ENCODE data around the gene LPAR3.

Gene LPAR3

DNA sequence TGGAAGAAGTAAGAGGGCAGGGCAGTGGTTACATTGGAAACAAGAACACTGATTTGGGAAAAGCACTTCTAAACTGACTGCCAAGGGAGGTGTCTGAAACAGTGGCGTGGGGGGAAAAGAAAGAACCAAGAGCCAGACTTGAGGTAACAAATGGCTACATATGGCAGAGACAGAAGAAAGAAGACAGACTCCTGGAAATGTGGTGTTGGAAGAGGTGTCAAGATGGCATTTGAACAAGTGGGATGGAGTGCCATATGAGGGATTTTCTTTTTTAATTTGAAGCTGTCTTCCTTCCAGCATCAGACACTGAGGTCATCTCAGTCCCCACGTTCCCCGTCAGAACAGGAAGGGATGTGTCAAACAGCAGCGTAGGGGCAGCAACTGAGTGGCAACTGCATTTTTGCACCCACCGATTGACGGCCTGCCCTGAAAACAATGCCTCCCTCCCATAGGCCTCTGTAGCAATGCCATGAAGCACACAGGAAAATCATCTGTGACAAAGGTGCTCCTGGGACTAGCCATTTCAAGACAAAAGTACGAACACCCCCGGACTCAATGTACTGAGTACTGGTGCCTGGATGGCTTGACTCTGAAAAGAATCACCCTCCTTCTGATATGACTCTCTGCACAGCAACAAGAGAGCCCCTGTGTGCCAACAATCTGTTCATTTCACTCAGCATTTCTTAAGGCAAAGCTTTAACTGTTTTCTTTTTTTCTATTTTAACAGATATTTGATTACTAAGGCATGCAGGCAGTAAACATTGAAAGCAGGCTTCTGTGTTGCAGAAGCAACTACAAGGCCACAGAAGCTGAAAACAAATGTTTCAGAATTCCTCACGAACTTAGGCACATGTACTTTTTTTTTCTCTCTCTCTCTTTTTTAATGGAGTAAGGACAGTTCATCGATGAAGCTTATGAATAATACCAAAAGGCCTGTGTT is 37.0 kb downstream of the LPAR3 start:
- DNase-seq, result no peak

DNA sequence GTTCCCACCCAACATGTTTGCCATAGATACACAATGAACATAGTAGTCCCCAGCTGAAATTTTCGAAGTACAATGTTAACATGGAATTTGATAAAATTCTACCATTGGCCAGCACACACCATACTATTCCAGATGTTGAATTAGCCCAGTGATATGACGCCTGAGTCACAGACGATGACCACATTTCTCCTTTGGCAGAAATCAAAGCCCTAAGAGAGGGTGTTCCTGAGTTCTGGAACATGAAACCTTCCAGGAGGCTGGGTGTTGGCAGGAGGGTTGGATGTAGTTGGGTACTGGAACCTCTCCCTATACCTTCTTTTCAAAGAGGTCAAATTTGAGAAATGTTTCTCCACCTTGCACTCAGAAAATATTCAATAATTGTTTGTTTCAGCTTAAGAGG is 37.8 kb downstream of the LPAR3 start:
- DNase-seq, result no peak

DNA sequence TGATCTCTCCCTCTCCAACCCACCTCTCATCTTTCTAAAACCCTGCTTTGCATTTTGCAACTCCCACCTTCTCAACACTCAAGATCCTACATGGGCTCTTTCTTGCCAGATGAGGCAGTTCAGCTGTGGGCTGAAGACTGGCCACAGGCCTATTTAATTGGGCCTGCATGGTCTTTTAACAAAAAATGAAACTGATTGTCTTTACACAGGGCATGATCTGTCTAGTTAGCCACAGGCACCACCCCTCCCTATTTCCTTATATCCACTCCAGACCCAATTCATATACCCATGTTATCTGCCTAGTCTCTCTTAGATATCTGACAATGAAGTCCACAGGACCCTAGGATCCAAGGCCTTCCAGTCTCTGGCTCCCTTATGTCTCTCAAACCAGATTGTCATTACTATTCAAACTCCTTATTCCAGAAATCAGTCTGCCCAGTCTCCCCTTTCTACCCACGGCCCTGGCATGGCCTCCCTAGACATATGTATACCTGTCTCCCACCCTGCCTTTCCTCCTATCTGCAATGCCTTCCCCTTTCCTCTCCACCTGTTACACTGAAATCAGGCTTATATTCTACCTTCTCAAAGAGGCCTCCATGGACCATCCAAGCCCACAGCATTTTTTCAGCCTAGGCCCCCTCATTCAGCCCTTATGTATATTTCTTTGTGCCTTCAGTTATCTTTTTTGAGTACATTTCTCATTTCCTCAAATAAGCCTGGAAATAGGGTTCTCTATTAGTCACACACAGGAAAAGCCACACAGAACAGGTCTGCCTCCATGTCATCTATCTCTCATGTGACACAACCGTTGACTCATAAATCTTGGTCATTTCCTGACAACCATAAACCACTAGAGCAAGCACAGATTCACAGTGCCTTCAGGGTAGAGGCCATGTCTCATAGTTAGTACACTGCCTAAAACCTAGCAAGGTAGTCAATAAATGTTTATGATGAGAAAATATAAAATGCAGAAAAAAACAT is 39.0 kb downstream of the LPAR3 start:
- DNase-seq, result no peak

DNA sequence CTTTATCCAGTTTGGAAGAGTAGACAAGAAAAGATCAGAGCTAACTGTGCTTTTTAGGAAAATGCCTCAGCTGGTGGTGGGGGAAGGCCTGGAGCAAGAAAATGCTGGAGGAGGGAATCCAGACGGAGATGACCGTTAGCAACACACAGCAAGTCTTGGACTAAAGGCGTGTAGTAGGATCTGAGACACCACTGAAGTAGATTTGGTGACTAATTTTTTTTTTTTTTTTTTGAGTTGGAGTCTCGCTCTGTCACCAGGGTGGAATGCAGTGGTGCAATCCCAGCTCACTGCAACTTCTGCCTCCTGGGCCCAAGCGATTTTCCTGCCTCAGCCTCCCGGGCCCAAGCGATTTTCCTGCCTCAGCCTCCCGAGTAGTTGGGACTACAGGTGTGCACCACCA is 41.2 kb downstream of the LPAR3 start:
- DNase-seq, result no peak

DNA sequence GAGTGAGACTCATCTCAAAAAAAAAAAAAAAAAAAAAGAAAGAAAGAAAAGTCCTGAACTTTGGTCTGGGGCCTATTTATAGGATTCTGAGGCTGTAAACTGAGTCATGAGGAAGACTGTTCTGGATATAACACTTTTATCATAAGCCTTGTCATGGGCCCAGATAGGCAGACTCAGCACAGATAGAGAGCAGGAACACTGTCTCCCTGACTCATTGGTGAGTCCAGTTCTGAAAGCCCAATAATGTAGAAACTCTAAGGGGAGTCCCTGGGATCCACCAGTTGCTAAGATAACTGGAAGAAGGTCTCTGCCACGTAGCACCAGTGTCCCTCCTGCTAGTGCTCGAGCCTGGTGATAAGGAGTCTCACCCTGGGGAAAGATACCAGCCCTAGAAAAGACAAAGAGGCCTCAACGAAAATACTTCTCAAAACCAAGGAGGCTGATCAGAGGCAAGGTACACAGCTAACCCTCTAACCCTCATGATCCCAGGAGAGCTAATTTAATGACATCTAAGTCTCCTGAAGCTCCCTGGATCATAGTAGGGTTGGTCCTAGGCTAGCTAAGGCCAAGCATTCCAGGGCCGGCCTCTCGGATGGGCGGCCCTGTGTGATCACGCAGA is 43.5 kb downstream of the LPAR3 start:
- no peak for DNase-seq

DNA sequence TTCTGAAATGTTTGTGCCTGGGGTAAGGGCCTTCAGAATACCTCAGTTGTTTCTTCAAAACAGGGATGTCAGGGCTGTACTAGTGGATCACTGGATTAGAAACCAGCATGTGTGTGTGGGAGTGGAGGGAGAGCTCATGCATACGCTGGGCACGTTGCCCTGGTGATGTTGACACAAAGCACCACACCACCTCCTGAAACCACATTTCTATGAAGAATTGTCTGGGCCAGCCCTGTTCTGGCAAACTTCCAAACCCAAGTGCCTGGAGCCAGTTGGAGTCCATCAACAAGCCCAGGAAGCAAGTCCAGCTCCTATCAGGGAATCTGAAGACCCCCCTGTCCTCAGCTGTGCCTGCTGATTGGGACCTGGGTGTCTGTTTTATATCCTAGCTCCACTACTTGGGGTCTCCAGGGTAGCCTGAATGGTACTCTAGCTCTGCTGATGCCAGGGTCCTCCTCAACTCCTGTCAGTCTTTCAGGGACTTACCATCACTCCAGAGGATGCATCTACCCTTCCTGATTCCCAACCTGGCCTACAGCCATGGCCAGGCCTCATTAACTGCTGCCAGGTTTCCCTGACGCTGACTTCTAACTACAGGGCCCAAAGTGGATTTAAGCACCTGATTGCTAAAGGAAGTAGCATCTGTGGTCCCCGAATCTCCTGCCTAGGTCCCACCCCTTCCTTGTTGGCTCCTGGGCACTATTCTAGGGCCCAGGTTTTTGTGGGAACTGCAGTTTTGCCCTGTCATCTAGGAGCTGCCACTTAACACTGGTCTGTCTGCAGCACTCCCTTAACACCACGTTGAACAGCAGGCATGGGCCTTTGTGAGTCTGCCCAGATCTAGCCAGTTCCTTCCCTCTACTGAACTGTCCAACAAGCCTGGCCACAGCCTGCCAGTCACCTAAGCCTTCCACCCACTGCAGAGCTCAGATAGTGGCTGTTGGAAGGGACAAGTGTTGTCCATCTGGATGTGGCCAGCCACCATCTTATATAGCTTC is 45.5 kb downstream of the LPAR3 start:
- no peak for DNase-seq

DNA sequence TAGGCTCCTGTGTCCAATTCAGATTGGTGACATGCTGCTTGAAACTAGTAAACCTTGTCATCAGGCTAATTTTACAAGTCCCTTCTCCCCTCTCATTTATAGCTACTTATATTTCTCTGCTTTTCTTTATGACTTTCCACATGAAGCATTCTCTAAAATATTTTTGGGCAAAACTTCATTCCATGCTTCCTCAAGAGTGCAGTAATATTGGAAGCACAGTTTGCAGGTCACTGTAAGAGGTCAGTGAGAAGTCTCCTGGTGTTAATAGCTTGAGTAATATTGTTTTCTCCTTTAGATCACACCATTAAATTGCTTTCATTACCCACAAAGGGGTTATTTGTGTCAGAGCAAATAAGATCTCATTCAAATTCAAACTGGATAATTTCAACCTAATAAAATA is 46.6 kb downstream of the LPAR3 start:
- DNase-seq, result no peak

DNA sequence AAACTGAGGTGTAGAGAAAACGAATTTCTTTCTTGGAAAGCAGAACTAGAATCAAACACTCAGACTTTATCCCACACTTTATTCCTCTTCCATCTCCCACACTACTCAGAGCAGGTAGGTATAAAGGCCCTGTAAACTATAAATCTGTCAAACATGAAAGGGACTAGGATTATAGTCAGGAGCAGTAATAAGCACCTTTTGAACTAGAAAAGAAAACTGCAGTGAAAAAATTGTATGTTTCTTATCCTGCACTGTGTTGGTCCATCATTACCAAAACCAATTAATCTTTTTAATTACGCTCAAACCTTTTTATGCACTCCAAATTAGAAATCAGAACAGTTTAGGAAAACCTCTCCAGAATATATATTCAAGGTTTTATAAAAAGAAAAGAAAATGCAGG is 47.6 kb downstream of the LPAR3 start:
- DNase-seq, result no peak

DNA sequence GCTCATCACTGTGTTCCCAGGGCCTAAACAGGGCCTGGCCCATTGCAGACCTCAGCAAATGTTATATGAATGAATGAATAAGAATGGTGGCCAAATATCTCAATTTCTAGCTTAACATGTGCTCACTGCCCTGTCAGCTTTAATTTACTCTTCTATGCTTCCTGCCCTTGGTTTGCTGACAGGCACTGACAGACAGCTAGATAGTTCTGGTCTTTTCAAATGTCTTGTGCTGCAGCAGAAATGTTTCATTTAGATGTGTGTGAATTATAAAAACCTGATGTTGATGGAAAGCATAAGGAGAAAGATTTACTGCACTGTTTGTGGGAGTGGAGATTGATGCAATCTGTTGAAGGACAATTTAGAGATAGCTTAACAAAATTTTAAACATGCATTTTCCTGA is 48.9 kb downstream of the LPAR3 start:
- no peak for DNase-seq

DNA sequence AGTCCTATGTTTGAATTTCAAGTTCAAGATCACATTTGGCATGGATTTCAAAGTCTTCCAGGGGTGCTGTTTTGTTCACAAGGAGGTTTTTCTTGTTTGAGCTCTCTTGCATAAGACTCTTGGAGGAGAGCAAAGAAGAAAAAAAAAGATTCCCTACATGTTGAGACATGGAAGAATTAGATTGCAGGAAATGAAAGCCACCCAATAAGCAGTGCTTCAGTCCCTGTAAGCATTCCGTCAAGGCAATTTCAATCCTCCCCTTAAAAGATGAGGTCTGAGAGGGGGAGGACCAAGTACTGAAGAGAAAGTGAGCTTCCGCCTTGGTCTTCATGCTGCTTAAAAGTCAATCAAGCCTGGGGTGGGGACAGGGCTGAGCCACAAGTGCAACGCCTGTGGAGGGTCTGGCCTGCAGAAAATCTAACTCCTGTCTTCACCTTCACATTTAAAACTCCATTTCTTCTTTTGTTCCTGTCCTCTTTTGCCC is 50.2 kb downstream of the LPAR3 start:
- DNase-seq, result no peak

DNA sequence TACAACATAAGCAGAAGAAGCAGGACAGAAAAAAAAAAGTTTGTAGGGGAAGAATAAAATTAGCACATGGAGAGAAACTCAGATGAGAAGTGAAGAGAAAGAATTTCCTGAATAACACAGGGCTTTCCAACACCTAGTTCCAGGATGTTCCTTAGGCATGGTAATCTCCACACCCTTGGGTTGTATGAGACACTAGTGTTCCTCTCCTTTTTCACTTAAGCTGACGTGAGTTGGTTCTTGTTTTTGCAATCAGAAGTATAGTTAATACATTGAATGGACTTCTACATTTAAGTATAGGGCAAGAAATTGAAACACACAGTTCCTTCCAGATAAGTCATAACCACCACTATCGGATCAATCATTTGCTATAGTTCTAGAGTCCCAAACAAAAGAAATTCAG is 51.0 kb downstream of the LPAR3 start:
- no peak for DNase-seq

DNA sequence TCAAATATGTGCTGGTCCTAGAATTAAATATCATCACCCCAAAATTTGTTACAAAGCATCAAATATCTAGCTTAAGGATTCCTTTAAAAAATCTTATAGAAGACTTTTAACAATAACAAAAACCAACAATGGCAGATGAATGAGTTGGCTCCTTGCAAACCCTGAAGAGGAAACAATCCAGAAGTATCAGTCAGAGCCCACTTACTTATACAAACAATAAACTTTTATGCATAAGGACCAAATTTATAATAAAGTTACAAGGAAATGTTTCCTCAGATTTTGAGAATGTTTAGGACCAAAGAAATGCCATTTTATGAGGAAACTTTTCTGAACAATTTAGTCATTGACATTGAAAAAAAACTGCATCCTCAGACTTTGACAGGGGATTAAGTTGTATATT is 52.7 kb downstream of the LPAR3 start:
- DNase-seq, result no peak

DNA sequence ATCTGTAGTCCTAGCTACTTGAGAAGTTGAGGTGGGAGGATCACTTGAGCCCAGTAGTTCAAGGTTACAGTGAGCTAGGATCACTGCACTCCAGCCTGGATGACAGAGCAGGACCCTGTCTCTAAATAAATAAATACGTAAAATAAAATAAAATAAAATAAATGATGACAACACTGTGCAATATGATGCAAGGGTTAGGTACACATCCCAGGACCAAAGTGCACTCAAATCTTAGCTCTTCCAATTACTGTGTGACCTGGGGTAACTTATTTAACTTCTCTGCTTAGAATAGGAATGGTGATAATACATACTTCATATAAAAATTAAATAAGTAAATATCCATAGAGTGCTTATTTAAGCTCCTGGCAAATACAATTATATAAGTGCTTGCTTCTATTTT is 53.5 kb downstream of the LPAR3 start:
- DNase-seq, result no peak

DNA sequence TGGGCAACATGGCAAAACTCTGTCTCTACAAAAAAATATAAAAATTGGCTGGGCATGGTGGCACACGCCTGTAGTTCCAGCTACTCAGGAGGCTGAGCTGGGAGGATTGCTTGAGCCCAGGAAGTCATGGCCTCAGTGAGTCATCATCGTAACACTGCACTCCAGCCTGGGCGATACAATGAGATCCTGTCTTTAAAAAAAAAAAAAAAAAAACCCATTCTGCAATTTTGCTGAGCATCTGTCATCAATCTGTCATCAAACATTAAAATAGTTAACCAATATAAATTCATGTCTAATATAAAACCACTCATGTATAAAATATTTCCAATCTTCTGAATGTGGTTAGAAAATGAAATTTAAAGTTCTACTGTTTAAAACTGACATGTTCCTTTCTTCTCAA is 56.9 kb downstream of the LPAR3 start:
- no peak for DNase-seq

DNA sequence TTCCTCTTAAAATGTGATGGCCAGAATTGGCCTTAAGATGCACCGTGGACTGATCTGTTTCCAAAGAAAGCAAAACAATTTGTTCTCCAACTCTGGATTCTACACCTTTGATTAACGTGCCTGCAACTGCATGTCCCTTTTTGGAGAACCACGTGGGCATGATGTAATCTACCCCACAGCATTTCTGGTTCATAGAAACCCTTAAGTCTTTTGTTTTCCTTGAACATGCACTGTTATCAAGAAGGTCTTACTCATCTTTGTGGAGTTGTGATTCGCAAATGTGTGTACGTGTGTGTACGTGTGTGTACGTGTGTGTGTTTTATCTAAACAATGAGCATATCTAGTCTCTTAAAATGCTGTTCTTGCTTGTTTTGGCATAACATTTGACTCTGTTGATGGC is 57.8 kb downstream of the LPAR3 start:
- no peak for DNase-seq

DNA sequence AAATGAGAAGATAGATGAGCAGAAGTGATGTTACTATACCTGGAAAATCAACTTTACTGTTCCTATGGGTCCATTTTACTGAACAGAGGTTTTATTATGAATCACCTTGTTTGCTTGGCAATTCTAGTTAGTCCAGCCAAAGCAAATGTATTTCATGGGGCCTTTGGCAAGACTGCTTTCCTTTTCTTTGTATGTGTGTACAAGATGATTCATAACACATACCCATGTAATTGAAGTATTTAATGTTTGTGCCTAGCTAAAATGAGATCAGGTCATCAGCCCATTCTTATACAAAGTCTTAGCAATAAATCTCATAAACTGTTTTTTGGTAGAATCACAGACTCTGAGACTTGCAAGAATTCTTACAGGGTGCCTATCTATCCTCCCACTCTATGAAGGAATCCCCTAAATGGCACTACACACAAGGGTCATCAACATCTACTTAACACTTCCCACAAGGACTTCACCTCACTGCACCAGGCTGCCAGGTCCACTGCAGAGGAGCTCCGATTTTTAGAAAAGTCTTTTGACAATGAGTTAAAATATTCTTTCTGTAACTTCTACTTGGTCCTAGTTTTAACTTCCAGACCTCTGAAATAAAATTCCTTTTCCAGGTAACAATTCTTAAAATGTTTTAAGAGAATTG is 58.5 kb downstream of the LPAR3 start:
- DNase-seq, result no peak

DNA sequence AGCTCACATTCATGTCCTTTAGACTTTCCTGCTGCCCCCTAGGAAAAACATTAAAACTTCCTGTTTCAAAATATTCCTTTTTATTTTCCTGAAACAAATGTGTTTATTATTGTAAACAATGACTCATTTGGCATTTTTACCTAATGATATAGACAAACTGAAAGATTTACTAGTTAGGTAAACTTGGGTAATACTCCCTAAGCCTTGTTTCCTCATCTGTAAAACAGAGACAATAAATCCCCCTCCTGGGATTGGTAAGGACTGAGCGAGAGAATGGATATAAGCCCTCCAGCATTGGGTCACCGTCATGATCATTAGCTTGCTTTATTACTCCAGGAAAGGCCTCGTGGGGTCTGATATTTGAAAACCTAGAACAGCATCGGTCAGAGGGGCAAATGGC is 59.8 kb downstream of the LPAR3 start:
- no peak for DNase-seq

DNA sequence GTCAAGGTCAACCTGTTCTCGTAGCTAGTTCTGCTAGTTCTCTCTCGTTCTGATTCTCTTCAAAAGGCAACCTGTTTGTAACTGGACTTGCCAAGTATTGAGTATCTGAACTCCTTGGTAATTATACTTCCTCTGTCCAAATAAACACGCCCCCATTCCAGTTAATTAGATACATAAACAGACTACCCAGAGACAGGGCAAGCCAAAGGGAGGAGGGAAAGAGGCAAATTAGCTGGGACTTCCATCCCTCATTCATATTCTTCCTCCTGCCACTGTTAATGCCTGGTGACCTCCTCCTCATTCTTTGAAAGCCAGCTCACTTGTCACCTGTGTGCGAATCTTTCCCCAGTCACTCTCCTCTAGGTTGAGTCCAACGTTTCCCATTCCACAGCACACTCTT is 62.9 kb downstream of the LPAR3 start:
- DNase-seq, result no peak

DNA sequence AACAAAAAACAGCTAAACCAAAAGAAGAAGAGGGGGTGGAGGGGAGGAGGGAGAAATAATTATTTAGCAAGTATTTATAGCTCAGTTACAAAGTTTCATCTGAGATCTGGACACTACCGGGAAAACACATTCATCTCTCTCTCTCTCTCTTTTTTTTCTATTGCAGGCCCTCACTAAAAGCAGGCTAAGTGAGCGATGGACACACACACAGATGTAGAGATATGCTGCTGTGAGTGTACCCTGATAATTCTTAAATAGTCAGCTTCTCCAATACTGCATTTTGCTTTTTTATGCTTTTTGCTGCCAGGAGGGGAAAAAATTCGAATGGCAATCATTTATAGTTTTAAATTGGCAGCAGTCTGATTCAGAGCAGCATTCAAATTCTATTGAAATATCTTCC is 65.0 kb downstream of the LPAR3 start:
- DNase-seq, result no peak

DNA sequence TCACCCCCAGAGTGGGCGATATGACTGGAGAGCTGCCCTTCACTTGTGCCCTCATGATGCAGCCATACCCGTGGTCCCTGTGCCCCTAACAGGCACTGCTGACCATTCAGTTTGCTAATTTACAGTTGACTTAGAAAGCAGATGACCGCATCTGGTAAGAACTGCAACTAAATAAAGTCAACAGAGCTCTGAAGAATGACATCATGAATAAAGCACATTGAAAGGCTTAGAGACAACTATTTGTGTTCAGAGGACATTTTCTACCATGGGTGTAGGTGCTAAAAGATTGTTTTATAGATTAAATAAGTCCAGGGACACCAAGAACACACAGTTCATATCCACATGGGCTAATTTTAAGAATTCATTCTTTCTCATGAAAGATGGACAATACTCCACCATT is 65.5 kb downstream of the LPAR3 start:
- DNase-seq, result no peak

DNA sequence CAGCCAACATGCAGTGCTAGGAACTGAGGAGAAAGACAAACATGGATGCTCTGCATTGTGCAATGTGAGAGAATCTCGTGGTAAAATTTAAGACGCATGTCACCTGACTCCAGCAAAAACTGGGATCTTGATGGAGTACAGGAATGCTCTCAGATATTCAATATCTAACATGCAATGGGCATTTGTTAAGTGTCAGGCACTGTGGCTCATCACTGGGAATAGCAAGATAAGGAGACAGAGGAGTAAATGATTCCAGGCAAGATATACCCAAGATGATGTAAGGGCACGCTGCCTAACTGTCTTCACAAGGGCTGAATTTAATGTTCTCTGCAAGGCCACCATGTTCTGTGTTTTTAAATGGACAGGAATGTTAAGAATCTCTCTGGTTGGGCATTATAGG is 67.8 kb downstream of the LPAR3 start:
- no peak for DNase-seq
